SJCRH30 (cell line): ENCODE results near the gene POLE4. TPM values are rescaled to one million over a fixed set of nuclear protein-coding genes. Genes with fewer than 3 reads are reported as not detected.
A peak's percentile ranks its signal among the peaks of the same experiment; 100 is the strongest.

Source experiments
- DNase-seq, 2 experiments: peaks; one replicate each; pipeline ENCODE4 v3.0.0-alpha.2; 2015 to 2020
- H3K27ac ChIP-seq: fragments of 250-450 bp; sonication (Bioruptor Pico); 2 replicates; pipeline ENCODE4 v1.5.1; 2020; ENCODE audit warnings: mild to moderate bottlenecking, moderate library complexity
- H3K27me3 ChIP-seq: fragments of 250-450 bp; sonication (Bioruptor Pico); 2 replicates; pipeline ENCODE4 v1.5.1; 2020; ENCODE audit warnings: mild to moderate bottlenecking, moderate library complexity
- H3K36me3 ChIP-seq: fragments of 250-450 bp; sonication (Bioruptor Pico); 2 replicates; pipeline ENCODE4 v1.5.1; 2020; ENCODE audit warnings: mild to moderate bottlenecking, moderate library complexity
- H3K4me1 ChIP-seq: fragments of 250-450 bp; sonication (Bioruptor Pico); 2 replicates; pipeline ENCODE4 v1.5.1; 2020; ENCODE audit warnings: mild to moderate bottlenecking, moderate library complexity
- H3K4me3 ChIP-seq: fragments of 250-450 bp; sonication (Bioruptor Pico); 2 replicates; pipeline ENCODE4 v1.5.1; 2020; ENCODE audit warnings: mild to moderate bottlenecking, moderate library complexity
- H3K9me3 ChIP-seq: fragments of 250-450 bp; sonication (Bioruptor Pico); replicated peaks from 2 replicates; pipeline ENCODE4 v1.5.1; 2020; ENCODE audit warnings: mild to moderate bottlenecking, moderate library complexity
- total RNA-seq: library from RNA; depleted of rRNA; stranded (reverse); fragments of >200 nt; shearing (Covaris generic); gene quantifications from 2 replicates; pipeline ENCODE4 v1.2.3, GENCODE V29; 2014

The POLE4 gene
- total RNA-seq, 1 experiment from 2014 or later: 67.0 TPM

DNA sequence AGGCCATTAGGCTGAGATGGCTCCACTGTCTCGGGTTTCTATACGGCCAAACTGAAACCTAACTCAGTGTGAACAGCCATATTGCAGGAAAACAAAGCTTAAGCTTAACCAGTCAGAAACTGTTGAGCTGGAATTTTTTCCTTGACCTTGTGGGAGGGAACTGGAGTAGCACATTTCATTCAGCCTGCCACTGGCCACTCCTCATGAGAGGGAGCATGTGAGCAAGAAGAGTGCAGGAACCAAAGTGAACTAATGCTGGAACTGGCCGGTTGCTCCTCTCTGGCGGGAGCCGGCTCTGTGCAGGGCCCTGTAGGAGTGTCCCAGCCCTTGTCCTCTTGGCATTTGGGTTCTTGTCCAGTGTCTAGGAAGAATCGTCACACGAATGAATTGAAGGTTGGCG lies 5.9 kb upstream of the POLE4 start:
- Histone ChIP-seq H3K36me3 (no peaks in the 10 kb centered on the region; the same call in 1 of the 2 replicates), H3K27me3 (no peaks in the 10 kb centered on the region), H3K4me3 (no peak overlapping the region), H3K9me3 (peaks cover 7% of the 10 kb centered on the region; the same call in 1 of the 2 replicates), H3K4me1 (no peaks in the 10 kb centered on the region), H3K27ac (no peak overlapping the region)
- DNase-seq: no peak

- Histone ChIP-seq H3K9me3 (peaks cover 7% of the 10 kb centered on the region; the same call in 1 of the 2 replicates), H3K4me3 (no peak overlapping the region), H3K4me1 (no peaks in the 10 kb centered on the region), H3K36me3 (no peaks in the 10 kb centered on the region; the same call in 1 of the 2 replicates), H3K27me3 (no peaks in the 10 kb centered on the region), H3K27ac (no peak overlapping the region)
- DNase-seq: no peak
These were observed 4.5 kb upstream of the POLE4 start for GRCh38 chr2:74953796-74954499.

DNA sequence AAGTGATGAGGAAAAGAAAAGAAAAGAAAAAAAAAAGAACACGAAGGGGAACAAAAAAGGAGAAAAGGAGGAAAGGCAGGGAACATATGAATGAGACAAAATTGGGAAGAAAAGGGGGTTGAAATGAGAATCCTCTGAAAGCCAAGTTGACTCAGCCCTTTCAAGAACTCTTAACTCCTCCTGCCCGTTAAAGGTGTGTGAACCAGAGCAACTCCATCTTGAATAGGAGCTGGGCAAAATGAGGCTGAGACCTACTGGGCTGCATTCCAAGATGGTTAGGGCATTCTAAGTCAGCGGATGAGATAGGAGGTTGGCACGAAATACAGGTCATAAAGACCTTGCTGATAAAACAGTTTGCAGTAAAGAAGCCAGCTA lies 4.0 kb upstream of the POLE4 start:
- H3K4me3 ChIP-seq: no peak overlapping the region
- H3K9me3 ChIP-seq: peaks cover 7% of the 10 kb centered on the region; the same call in 1 of the 2 replicates
- DNase-seq: no peak
- H3K36me3 ChIP-seq: peaks cover 2% of the 10 kb centered on the region; the same call in 1 of the 2 replicates
- H3K27me3 ChIP-seq: no peaks in the 10 kb centered on the region
- H3K4me1 ChIP-seq: no peaks in the 10 kb centered on the region
- no peak overlapping the region for H3K27ac ChIP-seq

GRCh38 chr2:74957886-74958273 lies 563 bp upstream of the POLE4 start:
- Histone ChIP-seq H3K27me3 (no peaks in the 10 kb centered on the region), H3K4me1 (no peaks in the 10 kb centered on the region), H3K36me3 (peaks cover 11% of the 10 kb centered on the region), H3K4me3 (peak overlapping the region; percentile 80), H3K9me3 (peaks cover 3% of the 10 kb centered on the region; the same call in 1 of the 2 replicates), H3K27ac (peak overlapping the region; percentile 88)
- DNase-seq: no peak

DNA sequence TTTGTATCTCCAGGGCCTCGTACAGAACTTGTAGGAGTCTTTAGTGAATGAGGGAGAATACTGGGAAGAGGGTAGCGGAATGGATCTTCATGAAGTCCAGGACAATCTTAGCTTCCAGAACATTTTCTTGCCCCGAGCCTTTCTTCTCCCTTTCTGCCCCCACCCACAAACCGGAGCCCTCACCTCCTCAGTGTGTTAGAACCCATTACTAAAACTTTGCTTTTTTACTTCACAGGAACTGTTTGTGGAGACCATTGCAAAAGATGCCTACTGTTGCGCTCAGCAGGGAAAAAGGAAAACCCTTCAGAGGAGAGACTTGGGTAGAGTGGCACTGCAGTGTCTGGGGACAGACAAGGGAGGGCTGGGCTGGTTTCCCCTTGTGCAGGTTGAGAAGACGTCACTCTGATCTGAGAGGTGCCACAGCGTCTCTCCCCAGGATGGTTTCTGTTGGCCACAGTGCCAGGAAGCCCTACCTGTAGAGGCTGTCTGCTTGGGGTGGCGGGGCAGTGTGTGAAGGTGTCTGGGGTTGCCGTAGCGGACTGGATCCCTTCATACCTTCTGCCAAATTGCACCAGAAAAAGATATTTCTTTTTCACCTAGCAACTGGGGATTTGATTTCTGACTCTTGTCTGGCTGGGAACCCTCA lies 786 bp downstream of the POLE4 start:
- Histone ChIP-seq H3K9me3 (no peaks in the 10 kb centered on the region; the same call in 1 of the 2 replicates), H3K27ac (peak overlapping the region; percentile 88; the same call in 1 of the 2 replicates), H3K4me1 (no peaks in the 10 kb centered on the region), H3K27me3 (no peaks in the 10 kb centered on the region), H3K4me3 (peak overlapping the region; percentile 80), H3K36me3 (peaks cover 11% of the 10 kb centered on the region)
- no peak for DNase-seq

GRCh38 chr2:74966887-74967286 lies 8.4 kb downstream of the POLE4 start:
- no peak overlapping the region for H3K4me3 ChIP-seq
- no peaks in the 10 kb centered on the region for H3K27me3 ChIP-seq
- no peak overlapping the region for H3K27ac ChIP-seq
- H3K9me3 ChIP-seq: peaks cover 6% of the 10 kb centered on the region; the same call in 1 of the 2 replicates
- no peak for DNase-seq
- peaks cover 29% of the 10 kb centered on the region for H3K36me3 ChIP-seq
- no peaks in the 10 kb centered on the region for H3K4me1 ChIP-seq

GRCh38 chr2:74975016-74975415 lies 16.6 kb downstream of the POLE4 start:
- Histone ChIP-seq H3K27me3 (no peaks in the 10 kb centered on the region), H3K27ac (no peak overlapping the region)
- DNase-seq: no peak

GRCh38 chr2:74979844-74980243 lies 21.4 kb downstream of the POLE4 start:
- no peak overlapping the region for H3K4me3 ChIP-seq
- H3K9me3 ChIP-seq: 0 out of 2 replicates have a peak, but pooled peaks cover 3% of the 10 kb centered on the region
- H3K27me3 ChIP-seq: no peaks in the 10 kb centered on the region
- no peak overlapping the region for H3K27ac ChIP-seq
- DNase-seq: no peak
- H3K4me1 ChIP-seq: 0 out of 2 replicates have a peak, but pooled peaks cover 4% of the 10 kb centered on the region
- H3K36me3 ChIP-seq: no peaks in the 10 kb centered on the region

More at GRCh38 chr2:74975016-74975415, 16.6 kb downstream of the POLE4 start:
- H3K9me3 ChIP-seq: 0 out of 2 replicates have a peak, but pooled peaks cover 3% of the 10 kb centered on the region
- no peaks in the 10 kb centered on the region for H3K36me3 ChIP-seq
- no peak overlapping the region for H3K4me3 ChIP-seq
- no peaks in the 10 kb centered on the region for H3K4me1 ChIP-seq

DNA sequence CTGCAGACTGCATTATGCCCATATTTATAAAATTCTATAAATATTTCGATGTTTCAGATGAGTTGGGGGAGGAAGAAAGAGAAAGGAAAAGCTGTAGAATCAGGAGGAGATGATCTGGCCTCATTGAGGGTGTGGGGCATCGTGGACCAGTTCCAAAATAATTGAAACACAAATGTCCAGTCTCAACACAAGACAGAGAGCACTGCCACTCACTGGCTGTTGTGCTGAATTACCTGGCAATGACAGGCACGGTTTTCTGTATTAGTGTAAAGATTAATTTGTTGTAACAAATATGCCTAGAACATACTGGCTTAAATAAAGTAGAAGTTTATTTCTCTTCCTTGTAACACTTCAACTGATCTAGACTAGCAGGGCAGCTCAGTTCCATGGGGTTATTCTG lies 24.1 kb downstream of the POLE4 start:
- Histone ChIP-seq H3K27ac (no peak overlapping the region), H3K9me3 (0 out of 2 replicates have a peak, but pooled peaks cover 3% of the 10 kb centered on the region), H3K27me3 (no peaks in the 10 kb centered on the region), H3K4me3 (no peak overlapping the region), H3K4me1 (peaks cover 15% of the 10 kb centered on the region), H3K36me3 (no peaks in the 10 kb centered on the region)
- DNase-seq: no peak

DNA sequence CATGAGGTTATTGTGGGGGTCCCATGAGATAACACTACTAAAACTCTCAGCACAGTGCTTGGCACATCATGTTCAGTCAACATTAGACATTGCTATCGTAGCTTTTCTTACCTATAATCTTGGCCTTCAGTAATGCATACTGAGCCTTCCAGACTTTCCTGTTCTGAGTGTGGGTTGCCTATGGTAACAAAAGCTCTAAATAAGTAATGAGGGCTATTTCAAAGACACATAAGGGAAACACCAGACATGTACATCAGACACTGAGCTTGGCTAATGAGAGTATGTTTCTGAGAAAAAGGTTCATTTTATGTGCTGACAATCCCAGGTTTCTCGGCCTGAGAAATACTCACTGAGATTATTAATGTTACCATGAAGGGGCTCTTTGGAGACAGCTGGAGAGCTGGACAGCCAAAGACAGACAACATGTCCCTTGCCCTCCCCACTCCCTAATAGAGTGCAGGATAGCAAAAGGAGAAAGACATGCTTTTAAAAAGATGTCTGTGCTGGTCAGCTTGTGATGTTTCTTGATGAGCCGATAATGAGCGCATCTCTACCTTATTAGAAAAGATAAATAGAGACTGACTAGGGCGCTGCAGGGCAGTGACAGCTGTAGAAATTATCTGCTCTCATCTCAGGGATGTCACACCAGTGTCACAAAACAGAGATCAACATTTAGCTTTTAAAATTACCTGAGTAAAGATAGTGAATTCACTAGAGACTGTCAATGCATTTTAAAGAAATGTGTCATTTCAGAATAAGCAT lies 25.4 kb downstream of the POLE4 start:
- DNase-seq: no peak
- Histone ChIP-seq H3K4me3 (no peak overlapping the region), H3K36me3 (no peaks in the 10 kb centered on the region), H3K9me3 (0 out of 2 replicates have a peak, but pooled peaks cover 3% of the 10 kb centered on the region), H3K27me3 (no peaks in the 10 kb centered on the region), H3K27ac (no peak overlapping the region), H3K4me1 (peaks cover 15% of the 10 kb centered on the region)

- Histone ChIP-seq H3K4me1 (peaks cover 15% of the 10 kb centered on the region), H3K9me3 (0 out of 2 replicates have a peak, but pooled peaks cover 3% of the 10 kb centered on the region), H3K27ac (no peak overlapping the region), H3K4me3 (no peak overlapping the region), H3K36me3 (no peaks in the 10 kb centered on the region), H3K27me3 (no peaks in the 10 kb centered on the region)
- DNase-seq: no peak
These were observed 26.6 kb downstream of the POLE4 start for GRCh38 chr2:74984947-74985637.

DNA sequence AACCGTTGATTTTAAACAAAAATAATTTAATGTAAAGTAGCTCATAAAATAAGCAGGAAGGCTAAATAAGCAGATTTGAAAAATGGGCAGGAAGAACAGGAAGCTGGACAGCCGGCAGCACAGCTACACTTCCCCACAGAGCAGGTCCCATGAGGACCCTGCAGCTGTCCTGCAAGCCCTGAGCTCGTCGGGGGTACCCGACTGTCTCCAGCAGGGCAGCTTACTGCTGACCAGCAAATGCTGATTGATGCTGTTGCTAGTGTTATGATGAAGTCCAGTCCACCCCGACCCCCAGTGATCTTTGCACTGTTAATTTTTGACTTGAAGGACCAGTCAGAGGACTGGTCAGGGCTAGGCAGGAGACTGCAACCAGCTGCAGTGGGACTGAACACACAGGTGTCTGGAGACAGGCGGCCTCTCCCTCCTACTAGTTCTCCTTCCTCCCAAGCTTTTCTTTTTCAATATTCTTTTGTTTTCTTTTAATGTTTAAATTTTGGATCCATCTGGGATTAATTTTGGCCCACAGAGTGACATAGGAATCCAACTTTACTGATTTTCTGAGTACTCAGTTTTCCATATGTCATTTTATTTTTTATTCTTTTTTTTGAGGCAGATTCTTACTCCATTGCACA lies 27.7 kb downstream of the POLE4 start:
- peak overlapping the region; percentile 13; the same call in 1 of the 2 replicates for H3K27ac ChIP-seq
- H3K9me3 ChIP-seq: 0 out of 2 replicates have a peak, but pooled peaks cover 3% of the 10 kb centered on the region
- no peaks in the 10 kb centered on the region for H3K27me3 ChIP-seq
- H3K36me3 ChIP-seq: no peaks in the 10 kb centered on the region
- H3K4me3 ChIP-seq: no peak overlapping the region
- peak; percentile 70 to 77 for DNase-seq
- peaks cover 21% of the 10 kb centered on the region for H3K4me1 ChIP-seq

GRCh38 chr2:74991977-74992376 lies 33.5 kb downstream of the POLE4 start:
- peak overlapping the region; percentile 86 for H3K27ac ChIP-seq
- peak overlapping the region; percentile 43 for H3K4me3 ChIP-seq
- H3K4me1 ChIP-seq: peaks cover 18% of the 10 kb centered on the region
- no peaks in the 10 kb centered on the region for H3K9me3 ChIP-seq
- H3K27me3 ChIP-seq: no peaks in the 10 kb centered on the region
- peak; percentile 71 to 84 for DNase-seq
- H3K36me3 ChIP-seq: no peaks in the 10 kb centered on the region

- no peak overlapping the region for H3K27ac ChIP-seq
- DNase-seq: no peak
These were observed 41.0 kb downstream of the POLE4 start for GRCh38 chr2:74999468-74999867.

More at GRCh38 chr2:74999468-74999867, 41.0 kb downstream of the POLE4 start:
- no peaks in the 10 kb centered on the region for H3K4me1 ChIP-seq
- no peaks in the 10 kb centered on the region for H3K9me3 ChIP-seq
- no peaks in the 10 kb centered on the region for H3K27me3 ChIP-seq
- H3K4me3 ChIP-seq: no peak overlapping the region
- no peaks in the 10 kb centered on the region for H3K36me3 ChIP-seq
